Measurements from ENCODE around the gene WDR36. TPM values are rescaled to one million over a fixed set of nuclear protein-coding genes. Genes with fewer than 3 reads are reported as not detected.

The WDR36 gene
- total RNA-seq, 1 experiment from 2014 or later, result 53.6 TPM

GRCh38 chr5:111076091-111076490 is 16.1 kb upstream of the WDR36 start (continued):
- TF ChIP-seq CEBPB (IDR thresholded peaks at IDR 0.05; ENCODE audit: low read depth) (no peak), TCF7L2 (IDR thresholded peaks at IDR 0.05; ENCODE audit: borderline replicate concordance, extremely low read depth, insufficient read depth, insufficient read length) (no peak)

- no peaks in the 10 kb centered on the region for H3K79me2 ChIP-seq (ENCODE audit: insufficient read depth, low read length)
- H2AFZ ChIP-seq (ENCODE audit: low read depth, low read length, poor library complexity, severe bottlenecking), result no peak overlapping the region
- no peak overlapping the region for H3K27ac ChIP-seq (ENCODE audit: low read depth, low read length)
- H3K4me3 ChIP-seq (replicated peaks in 1 of 2; ENCODE audit: low read depth in 1 of 2, low read length in 2 of 2), result no peak overlapping the region
- H3K36me3 ChIP-seq (ENCODE audit: control insufficient read depth in 1 of 2, insufficient read depth in 2 of 2, low read length in 2 of 2), result no peaks in the 10 kb centered on the region
- peaks cover 6 to 10% of the 10 kb centered on the region in 2 experiments; a peak in 2 of 4 replicates for H3K4me1 ChIP-seq (ENCODE audit: control insufficient read depth in 1 of 2, insufficient read depth in 2 of 2, low read length in 2 of 2)
- H3K27me3 ChIP-seq (ENCODE audit: insufficient read depth, low read length), result peaks cover 15% of the 10 kb centered on the region
- ChIA-PET POLR2A (no interaction called here), CTCF (no interaction called here), RAD21 (ENCODE audit: low non-redundant PET in 1 of 2, low total read pairs in 2 of 2, uncharacterized antibody in 2 of 2, unreplicated experiment in 2 of 2) (no interaction called here)
- no peaks in the 10 kb centered on the region for H3K9me2 ChIP-seq (ENCODE audit: insufficient read depth)
- BruUV-seq (replicated peaks), result no TSS peak
- TF ChIP-seq SIN3A (IDR thresholded peaks at IDR 0.05; ENCODE audit: low read depth), result no peak
- TF ChIP-seq MAX (IDR thresholded peaks at IDR 0.05), result no peak
- TF ChIP-seq, protein P1, sequence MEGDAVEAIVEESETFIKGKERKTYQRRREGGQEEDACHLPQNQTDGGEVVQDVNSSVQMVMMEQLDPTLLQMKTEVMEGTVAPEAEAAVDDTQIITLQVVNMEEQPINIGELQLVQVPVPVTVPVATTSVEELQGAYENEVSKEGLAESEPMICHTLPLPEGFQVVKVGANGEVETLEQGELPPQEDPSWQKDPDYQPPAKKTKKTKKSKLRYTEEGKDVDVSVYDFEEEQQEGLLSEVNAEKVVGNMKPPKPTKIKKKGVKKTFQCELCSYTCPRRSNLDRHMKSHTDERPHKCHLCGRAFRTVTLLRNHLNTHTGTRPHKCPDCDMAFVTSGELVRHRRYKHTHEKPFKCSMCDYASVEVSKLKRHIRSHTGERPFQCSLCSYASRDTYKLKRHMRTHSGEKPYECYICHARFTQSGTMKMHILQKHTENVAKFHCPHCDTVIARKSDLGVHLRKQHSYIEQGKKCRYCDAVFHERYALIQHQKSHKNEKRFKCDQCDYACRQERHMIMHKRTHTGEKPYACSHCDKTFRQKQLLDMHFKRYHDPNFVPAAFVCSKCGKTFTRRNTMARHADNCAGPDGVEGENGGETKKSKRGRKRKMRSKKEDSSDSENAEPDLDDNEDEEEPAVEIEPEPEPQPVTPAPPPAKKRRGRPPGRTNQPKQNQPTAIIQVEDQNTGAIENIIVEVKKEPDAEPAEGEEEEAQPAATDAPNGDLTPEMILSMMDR (IDR thresholded peaks at IDR 0.05 in 2 of 3, conservative IDR thresholded peaks at IDR 0.05 in 1 of 3; ENCODE audit: borderline replicate concordance in 1 of 3, insufficient read depth in 1 of 3, low read depth in 2 of 3, low read length in 2 of 3), result no peak
- TF ChIP-seq TCF7L2 (IDR thresholded peaks at IDR 0.05; ENCODE audit: borderline replicate concordance, extremely low read depth, insufficient read depth, insufficient read length), result no peak
- no peak for TF ChIP-seq ATF3 (IDR thresholded peaks at IDR 0.05)
- no peak for TF ChIP-seq CBX3 (IDR thresholded peaks at IDR 0.05; ENCODE audit: low read depth)
- no peak for TF ChIP-seq SP1 (IDR thresholded peaks at IDR 0.05; ENCODE audit: low read depth)
- no peak for TF ChIP-seq SRF (IDR thresholded peaks at IDR 0.05; ENCODE audit: low read depth)
- TF ChIP-seq JUND (IDR thresholded peaks at IDR 0.05), result no peak
- TF ChIP-seq ZNF274 (IDR thresholded peaks at IDR 0.05; ENCODE audit: low read depth, low read length), result no peak
- TF ChIP-seq RAD21 (IDR thresholded peaks at IDR 0.05; ENCODE audit: low read depth), result no peak
- TF ChIP-seq EGR1 (IDR thresholded peaks at IDR 0.05; ENCODE audit: low read depth), result no peak
- no peak for TF ChIP-seq POLR2A (IDR thresholded peaks at IDR 0.05; ENCODE audit: borderline replicate concordance, extremely low read depth, insufficient read depth, insufficient read length)
- TF ChIP-seq POLR2AphosphoS5 (IDR thresholded peaks at IDR 0.05; ENCODE audit: low read depth, low read length), result no peak
- TF ChIP-seq YY1 (IDR thresholded peaks at IDR 0.05; ENCODE audit: extremely low read depth, insufficient replicate concordance, low read depth, low read length), result no peak
- no peak for TF ChIP-seq EZH2 (IDR thresholded peaks at IDR 0.05)
- no peak overlapping the region for H3K4me2 ChIP-seq (ENCODE audit: low read length)
- no peak for ATAC-seq
- no peaks in the 10 kb centered on the region for H4K20me1 ChIP-seq (ENCODE audit: insufficient read depth)
- H3K9ac ChIP-seq (ENCODE audit: low read length), result no peak overlapping the region
- intact Hi-C loops (cut with micrococcal nuclease), result no loop called here
- no peak for DNase-seq (ENCODE audit: low read depth, low spot score)
- H3K9me3 ChIP-seq (ENCODE audit: control insufficient read depth in 1 of 2, insufficient read depth in 1 of 2, low read depth in 1 of 2, low read length in 2 of 2), result no peaks in the 10 kb centered on the region
Observed at GRCh38 chr5:111077678-111078077, 14.5 kb upstream of the WDR36 start.
